RWPE2 (cell line): ENCODE measurements around the gene ZCCHC14.

ENCODE experiments used
- ATAC-seq: fragments of 200-7000 bp; cut with Tn5 transposase; 3 replicates; pipeline ENCODE4 v1.9.1; 2021; ENCODE audit warnings: low read depth
- DNase-seq: peaks from one replicate; pipeline ENCODE4 v3.0.0-alpha.2; 2020; ENCODE audit warnings: low spot score
- H3K27ac ChIP-seq: fragments of 450-650 bp; 2 replicates; pipeline ENCODE4 v1.5.1; 2017; ENCODE audit warnings: mild to moderate bottlenecking; ENCODE audit not compliant: poor library complexity, severe bottlenecking
- H3K27me3 ChIP-seq: fragments of 250-450 bp; sonication (Bioruptor Pico); 2 replicates; pipeline ENCODE4 v1.5.1; 2021; ENCODE audit warnings: mild to moderate bottlenecking, moderate library complexity; ENCODE audit not compliant: insufficient read depth, poor library complexity, severe bottlenecking
- H3K36me3 ChIP-seq: fragments of 250-450 bp; sonication (Bioruptor Pico); 2 replicates; pipeline ENCODE4 v1.5.1; 2020; ENCODE audit warnings: low read depth, mild to moderate bottlenecking, moderate library complexity
- H3K4me1 ChIP-seq: fragments of 250-450 bp; sonication (Bioruptor Pico); 2 replicates; pipeline ENCODE4 v1.5.1; 2021; ENCODE audit warnings: mild to moderate bottlenecking, moderate library complexity; ENCODE audit not compliant: insufficient read depth, poor library complexity, severe bottlenecking
- H3K4me3 ChIP-seq: fragments of 250-450 bp; sonication (Bioruptor Pico); 2 replicates; pipeline ENCODE4 v1.5.1; 2021; ENCODE audit warnings: mild to moderate bottlenecking, moderate library complexity; ENCODE audit not compliant: severe bottlenecking
- H3K9me3 ChIP-seq: fragments of 250-450 bp; sonication (Bioruptor Pico); 2 replicates; pipeline ENCODE4 v1.5.1; 2021; ENCODE audit warnings: mild to moderate bottlenecking, moderate library complexity; ENCODE audit not compliant: severe bottlenecking
- TF ChIP-seq, protein P1 (sequence below): fragments of 450-650 bp; IDR thresholded peaks from one replicate; pipeline ENCODE4 v1.5.1; 2017; ENCODE audit warnings: mild to moderate bottlenecking, moderate library complexity; ENCODE audit not compliant: poor library complexity, severe bottlenecking

Gene ZCCHC14

DNA sequence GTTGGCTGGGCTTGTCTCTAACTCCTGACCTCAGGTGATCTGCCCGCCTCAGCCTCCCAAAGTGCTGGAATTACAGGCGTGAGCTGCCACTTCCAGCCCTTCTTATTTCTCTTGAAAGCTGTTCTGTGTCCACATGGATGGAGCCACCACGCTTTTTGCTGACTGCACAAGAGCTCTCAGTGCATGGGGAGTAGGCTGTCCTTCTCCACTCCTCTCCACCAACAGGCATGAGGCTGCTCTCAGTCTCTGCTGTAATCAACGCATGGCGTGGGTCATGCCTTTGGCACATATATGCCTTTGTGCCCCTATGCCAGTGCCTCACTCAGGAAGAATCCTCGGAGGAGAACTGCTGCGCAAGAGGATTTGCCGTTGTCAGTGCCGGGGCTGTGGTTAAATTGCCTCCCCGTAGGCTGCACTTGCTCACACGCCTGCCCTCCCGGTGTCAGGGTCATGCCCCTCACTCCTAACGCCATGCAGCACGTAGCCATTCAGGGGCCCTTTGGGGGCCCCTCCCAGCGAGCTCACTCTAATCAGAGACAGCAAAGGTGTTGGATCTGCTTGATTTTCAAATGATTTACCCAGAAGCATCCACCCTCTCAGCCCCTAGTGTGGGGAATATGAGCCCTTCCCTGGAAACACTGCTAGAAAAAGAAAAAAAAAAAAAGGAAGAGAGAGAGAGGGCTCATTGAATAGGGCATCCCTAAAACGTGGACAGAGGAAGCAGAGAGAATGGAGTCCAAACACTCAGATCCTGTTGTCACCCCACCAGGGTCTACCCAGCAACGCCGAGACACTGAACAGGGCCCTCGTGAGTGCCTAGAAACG, 47.5 kb upstream of the ZCCHC14 start:
- H3K27ac ChIP-seq: no peak overlapping the region
- DNase-seq (no peak), ATAC-seq (no peak)
- H3K36me3 ChIP-seq: no peaks in the 10 kb centered on the region
- peaks cover 40% of the 10 kb centered on the region for H3K27me3 ChIP-seq
- H3K4me3 ChIP-seq: no peak overlapping the region
- TF ChIP-seq, protein P1, sequence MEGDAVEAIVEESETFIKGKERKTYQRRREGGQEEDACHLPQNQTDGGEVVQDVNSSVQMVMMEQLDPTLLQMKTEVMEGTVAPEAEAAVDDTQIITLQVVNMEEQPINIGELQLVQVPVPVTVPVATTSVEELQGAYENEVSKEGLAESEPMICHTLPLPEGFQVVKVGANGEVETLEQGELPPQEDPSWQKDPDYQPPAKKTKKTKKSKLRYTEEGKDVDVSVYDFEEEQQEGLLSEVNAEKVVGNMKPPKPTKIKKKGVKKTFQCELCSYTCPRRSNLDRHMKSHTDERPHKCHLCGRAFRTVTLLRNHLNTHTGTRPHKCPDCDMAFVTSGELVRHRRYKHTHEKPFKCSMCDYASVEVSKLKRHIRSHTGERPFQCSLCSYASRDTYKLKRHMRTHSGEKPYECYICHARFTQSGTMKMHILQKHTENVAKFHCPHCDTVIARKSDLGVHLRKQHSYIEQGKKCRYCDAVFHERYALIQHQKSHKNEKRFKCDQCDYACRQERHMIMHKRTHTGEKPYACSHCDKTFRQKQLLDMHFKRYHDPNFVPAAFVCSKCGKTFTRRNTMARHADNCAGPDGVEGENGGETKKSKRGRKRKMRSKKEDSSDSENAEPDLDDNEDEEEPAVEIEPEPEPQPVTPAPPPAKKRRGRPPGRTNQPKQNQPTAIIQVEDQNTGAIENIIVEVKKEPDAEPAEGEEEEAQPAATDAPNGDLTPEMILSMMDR: no peak
- H3K9me3 ChIP-seq: no peaks in the 10 kb centered on the region
- H3K4me1 ChIP-seq: no peaks in the 10 kb centered on the region

DNA sequence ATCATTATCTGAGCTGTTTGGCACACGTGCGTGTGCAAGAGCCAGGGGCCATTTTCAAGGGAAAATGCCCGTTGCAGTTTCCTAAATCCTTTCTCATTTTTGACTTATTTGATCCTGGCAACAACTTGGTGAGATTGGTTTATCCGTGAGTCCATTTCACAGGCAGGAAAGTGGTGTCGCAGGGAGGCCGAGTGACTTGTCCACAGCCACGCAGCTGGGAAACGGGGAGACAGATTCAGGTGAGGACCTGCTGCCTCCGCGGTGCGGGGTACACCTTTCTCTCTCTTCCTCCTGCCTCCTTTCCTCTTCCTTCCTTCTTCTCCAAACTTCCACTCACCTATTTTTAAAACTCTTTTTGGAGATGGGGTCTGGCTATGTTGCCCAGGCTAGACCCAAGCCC, 46.3 kb upstream of the ZCCHC14 start:
- no peak for DNase-seq
- ATAC-seq: no peak
- TF ChIP-seq, protein P1: no peak
- Histone ChIP-seq H3K4me3 (no peak overlapping the region), H3K9me3 (no peaks in the 10 kb centered on the region), H3K27me3 (peaks cover 40% of the 10 kb centered on the region), H3K27ac (no peak overlapping the region), H3K4me1 (no peaks in the 10 kb centered on the region), H3K36me3 (no peaks in the 10 kb centered on the region)

DNA sequence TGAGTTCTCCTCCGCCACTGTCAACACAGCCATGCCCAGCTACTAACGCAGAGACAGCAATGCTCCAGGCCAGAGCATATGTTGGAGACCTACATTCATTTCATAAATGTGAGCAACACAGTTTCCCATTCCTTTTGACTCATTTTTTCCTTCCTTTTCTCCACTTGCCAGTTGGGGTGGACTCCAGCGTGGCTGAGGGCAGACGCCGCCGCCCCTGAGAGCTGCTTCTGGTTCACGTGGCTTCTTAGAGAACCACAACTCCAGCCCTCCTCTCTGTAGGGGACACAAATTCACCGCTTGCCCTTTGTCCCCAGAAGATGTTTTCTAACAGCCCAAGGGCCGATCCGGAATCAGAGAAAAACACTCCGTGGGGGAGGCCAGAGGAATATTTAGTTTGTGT, 45.8 kb upstream of the ZCCHC14 start:
- Histone ChIP-seq H3K27ac (no peak overlapping the region), H3K36me3 (no peaks in the 10 kb centered on the region), H3K27me3 (peaks cover 40% of the 10 kb centered on the region), H3K9me3 (no peaks in the 10 kb centered on the region), H3K4me3 (no peak overlapping the region), H3K4me1 (no peaks in the 10 kb centered on the region)
- TF ChIP-seq, protein P1: no peak
- DNase-seq: no peak
- ATAC-seq: no peak

DNA sequence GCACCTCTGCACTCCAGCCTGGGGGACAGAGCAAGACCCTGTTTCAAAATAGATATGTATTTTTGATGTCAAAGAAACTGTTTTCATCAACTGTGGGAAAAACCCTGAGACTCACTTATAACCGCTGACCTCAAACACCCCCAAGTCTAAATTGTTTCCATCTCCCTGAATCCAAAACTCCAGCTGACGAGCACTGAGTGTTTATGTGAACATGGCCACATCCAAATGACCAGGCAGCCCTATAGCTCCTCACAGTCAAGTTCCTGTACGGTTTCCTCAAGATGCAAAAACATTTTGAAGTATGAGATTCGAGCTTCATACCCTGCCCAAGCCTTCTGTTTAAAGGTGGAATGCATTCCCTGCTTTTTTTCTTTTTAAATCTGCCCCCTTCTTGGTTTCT, 45.3 kb upstream of the ZCCHC14 start:
- no peak overlapping the region for H3K27ac ChIP-seq
- H3K4me3 ChIP-seq: no peak overlapping the region
- H3K9me3 ChIP-seq: peaks cover 1% of the 10 kb centered on the region
- peaks cover 40% of the 10 kb centered on the region for H3K27me3 ChIP-seq
- TF ChIP-seq, protein P1: no peak
- ATAC-seq: no peak
- no peaks in the 10 kb centered on the region for H3K36me3 ChIP-seq
- DNase-seq: no peak
- no peaks in the 10 kb centered on the region for H3K4me1 ChIP-seq

DNA sequence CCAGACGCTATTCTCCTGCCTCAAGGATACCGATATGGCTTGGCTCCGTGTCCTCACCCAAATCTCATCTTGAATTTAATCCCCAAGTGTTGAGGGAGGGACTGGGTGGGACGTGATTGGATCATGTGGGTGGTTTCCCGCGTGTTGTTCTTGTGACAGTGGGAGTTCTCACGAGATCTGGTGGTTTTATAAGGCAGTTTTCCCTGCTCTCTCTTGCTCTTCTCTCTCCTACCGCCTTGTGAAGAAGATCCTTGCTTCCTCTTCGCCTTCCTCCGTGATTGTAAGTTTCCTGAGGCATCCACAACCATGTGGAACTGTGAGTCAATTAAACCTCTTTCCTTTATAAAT, 43.9 kb upstream of the ZCCHC14 start:
- TF ChIP-seq, protein P1: no peak
- Histone ChIP-seq H3K27me3 (peaks cover 27% of the 10 kb centered on the region), H3K36me3 (no peaks in the 10 kb centered on the region), H3K9me3 (peaks cover 6% of the 10 kb centered on the region), H3K4me3 (no peak overlapping the region), H3K27ac (no peak overlapping the region), H3K4me1 (no peaks in the 10 kb centered on the region)
- no peak for DNase-seq
- no peak for ATAC-seq
